GM18858 (cell line): ENCODE results near the gene SCTR.

Experiments
- ATAC-seq: cut with Tn5 transposase; IDR thresholded peaks from one replicate; pipeline ENCODE4 v1.9.1; 2021; ENCODE audit not compliant: unreplicated experiment

Gene SCTR

DNA sequence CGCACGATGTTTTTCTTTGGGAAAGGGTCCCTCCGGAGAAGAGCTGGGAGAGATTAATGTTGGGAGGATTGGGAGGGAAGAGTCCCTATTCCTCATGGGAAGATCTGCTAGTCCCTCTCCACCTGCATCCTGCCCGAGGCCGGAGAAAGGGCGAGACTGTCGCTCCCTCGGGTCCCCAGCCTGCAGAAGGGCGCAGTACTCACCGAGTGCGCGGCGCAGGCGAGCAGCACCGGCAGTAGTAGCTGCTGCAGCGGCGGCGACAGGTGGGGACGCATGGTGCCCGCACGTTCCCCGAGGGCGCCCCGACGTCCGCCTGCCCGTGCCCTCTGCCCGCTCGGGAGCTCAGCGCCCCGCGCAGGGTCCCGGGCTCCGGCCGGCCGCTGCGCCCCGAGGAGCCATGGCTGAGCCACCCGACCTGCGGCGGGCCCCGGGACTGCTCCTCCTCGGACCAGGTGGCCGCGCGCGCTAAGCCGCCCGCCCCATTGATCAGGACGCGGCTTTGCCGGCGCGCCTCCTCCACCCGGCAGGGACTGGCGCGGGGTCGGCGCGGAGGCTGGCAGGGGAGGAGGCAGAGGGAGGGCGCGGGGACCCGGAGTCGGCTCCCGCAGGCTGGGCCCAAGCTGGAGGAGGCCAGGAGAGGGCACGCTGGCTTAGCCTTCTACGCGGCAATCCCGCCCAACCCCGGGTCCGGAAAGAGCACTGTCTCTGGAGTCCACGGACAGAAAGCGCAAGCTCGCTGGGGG is at the start of gene SCTR:
Gene SCTR (minus strand): TSS at position 532 of the 743 bp plus-strand sequence. CDS start 257 bp downstream, at position 275.
- ATAC-seq, result no peak

DNA sequence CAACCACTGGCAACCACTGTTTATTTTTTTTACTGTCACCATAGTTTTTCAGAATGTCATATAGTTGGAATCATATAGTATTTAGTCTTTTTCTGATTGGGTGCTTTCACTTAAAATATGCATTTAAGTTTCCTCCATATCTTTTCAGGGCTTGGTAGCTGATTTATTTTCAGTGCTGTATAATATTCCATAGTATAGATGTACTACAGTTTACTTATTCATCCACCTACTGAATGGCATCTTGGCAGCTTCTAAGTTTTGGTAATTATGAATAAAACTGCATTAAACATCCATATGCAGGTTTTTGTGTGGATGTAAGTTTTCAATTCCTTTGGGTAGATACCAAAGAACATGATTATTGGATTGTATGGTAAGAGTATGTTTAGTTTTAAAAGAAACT is 43.0 kb upstream of the SCTR start:
- ATAC-seq, result no peak

DNA sequence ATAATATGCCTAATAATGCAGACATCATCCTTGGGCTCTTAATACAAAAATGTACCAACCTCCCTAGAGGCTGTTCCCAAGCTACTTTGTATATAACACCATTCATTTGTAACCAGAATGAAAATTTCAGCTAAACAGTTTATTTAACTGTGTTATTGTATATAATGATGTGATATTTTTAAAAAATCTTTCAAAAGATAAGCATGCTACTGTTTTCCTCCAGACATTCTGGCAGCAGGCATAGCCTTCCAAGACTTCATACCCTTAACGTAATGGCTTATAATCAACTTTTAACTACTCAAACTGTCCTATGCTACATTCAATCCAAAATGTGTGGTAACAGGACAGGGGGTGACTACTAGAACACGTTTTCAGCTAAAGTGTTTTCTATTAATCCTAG is 41.2 kb upstream of the SCTR start:
- no peak for ATAC-seq

DNA sequence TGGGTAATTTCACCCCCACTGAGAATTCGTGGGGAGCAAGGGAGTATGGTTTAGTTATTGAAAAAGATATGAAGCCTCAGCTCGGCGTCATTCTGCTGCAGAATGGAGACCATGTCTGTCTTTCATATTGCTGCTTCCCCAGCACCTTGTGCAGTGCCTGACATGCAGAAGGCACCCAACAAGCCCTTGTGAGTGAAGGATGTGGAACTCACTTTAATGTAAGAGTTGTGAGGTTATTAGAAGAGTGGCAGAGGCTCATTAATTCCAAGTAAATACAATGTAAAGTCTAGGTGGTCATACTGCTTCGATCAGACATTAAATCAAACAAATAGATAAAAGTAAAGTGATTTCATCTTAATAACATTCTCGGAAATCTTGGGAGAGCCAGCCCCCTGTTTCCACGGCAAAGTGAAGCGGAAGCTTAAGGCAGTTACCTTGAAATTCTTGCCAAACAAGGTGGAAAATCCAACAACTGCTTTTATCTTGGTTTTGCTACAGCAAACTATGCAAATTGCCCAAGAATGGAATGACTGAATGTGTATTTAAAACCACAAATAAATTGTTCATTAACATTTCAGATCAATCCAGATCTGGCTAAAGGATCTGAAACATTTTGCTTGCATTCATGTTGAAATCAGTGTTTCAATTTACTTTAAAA is 29.5 kb upstream of the SCTR start:
- ATAC-seq, result no peak

DNA sequence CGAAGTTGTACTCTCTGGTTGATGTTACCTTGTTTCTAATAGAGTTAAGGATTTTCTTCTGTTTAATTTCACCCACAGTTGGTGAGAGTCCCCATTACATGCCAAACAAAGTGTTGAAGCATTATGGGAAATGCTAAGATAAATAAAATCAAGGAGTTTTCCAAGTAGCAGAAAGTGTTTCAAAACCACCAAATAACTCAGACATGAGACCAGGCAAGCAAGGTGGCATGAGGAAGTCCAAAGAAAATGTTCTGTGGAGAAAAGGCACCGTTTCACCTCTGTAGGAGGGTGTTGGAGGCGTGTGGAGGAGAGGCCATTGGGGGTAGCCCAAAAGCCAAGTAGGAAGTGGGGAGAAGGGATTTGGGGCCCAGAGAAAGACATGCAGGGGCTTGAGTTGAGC is 28.6 kb upstream of the SCTR start:
- ATAC-seq, result no peak

DNA sequence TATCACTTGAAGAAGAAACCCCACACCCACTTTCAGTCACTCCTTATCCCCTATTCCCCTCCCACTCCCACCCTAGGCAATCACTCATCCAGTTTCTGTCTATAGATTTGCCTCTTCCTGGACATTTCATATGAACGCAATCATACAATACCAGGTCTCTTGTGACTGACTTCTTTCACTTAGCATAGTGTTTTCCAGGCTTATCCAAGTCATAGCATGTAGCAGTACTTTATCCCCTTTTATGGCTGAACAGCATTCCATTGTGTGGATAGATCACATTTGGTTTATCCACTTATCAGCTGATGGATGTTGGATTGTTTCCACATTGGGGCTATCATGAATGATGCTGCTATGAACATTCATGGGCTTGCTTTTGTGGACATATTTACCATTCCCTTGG is 26.6 kb upstream of the SCTR start:
- no peak for ATAC-seq

DNA sequence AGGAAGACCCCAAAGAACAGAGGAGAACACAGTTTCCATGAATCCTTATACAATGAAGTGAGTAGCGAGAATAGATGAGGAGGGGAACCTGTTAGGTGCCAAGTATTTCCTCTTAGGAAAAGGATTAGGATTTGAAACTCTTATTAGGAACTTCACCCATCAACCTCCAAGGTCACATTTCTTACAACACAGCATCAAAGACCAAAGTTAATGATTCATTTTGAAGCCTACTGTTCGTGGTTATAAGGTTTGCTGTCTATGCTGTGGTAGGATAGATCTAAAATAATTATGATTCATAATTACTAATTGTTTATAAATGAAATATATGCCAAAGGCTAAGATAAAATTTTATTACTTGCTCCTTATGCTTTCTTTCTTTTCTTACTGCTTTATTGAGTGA is 26.1 kb upstream of the SCTR start:
- ATAC-seq, result no peak

DNA sequence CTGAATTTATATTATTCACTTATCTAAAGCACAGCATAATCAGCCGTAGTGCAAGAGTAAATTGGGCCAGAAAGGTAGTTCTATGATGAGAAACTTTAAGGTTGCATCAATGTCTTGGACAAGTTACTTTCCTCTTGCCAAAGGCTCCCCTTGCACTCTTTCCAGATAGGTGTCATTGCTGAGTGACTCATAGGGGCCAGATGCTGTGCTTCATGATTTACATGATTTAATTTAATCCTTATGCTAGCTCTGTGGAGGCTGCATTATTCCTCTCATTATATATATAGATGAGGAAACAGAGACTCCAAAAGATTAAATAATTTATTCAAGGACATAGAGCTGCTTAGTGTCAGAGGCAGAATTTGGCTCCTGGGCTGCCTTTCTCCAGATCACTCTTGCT is 25.0 kb upstream of the SCTR start:
- no peak for ATAC-seq

DNA sequence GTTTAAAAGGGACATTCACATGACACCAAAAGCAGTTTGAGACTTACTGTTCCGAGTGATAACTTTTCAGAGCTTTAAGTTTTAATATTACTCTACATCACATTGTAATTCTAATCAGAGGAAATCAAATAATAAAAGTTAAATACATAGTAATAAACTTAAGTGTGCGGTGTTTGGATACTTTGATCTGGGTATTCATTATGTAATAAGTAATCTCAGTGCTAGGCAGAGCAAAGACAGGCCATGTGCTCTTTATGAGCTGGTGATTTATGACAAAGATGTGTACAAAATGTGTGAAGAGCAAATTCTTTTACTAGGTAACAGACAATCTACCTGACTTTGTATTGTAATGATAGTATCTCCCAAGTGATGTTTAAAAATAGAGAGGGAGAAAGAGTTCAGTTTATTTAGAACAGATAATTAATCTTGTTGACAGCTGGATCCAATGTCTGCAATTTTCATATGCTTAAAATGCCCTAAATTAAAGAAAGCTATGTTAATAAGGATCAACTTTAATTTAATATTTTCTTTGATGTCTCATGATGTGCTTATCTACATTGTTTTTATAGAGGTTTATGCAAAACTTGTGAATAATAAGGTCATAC is 24.3 kb upstream of the SCTR start:
- ATAC-seq, result no peak

DNA sequence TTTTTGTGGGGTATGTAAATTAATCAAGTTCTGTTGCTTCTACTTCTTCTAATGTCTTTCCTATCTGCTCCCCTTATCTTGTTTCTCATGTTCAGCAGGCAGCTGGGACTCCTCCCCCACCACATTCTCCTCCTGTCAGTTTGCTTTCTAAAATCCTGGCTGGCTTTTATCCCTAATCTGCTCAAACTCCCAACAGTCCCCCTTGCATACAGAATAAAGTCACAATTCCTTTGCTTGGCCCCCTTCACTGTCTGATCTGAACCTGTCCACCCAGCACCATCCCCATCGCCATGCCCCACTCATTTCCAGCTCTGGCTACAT is 22.1 kb upstream of the SCTR start:
- ATAC-seq, result no peak

DNA sequence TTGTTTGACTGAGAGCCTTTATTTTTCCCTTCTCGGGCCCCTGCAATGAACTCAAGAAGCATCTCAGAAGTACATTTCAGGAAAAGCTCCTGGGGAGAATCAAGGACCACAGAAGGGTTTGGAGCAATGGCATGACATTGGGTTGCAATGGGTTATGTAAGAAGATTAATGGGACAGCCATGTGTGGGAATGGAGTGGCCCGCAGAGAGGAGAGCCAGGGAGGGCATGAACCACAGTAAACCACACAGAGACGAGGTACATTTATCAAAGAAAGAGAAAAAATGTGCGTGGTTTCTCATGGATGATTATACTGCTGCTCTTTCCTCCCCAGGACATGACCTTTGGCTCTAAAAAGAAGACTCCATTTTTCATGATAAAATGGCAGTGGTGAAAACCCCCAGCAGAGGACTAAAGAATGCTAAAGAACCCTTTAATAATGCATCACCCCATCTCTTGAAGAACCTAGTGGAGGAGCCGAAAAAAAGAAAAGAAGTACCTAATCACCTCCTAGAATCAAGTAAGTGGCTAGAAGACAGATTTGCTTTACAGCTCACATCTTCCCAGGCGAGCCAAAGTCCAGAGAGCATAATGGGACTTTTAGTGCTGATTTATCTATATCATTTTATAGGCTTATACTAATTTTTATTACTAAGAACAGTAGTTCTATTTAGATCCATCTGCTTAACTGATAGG is 21.6 kb upstream of the SCTR start:
- ATAC-seq, result no peak

DNA sequence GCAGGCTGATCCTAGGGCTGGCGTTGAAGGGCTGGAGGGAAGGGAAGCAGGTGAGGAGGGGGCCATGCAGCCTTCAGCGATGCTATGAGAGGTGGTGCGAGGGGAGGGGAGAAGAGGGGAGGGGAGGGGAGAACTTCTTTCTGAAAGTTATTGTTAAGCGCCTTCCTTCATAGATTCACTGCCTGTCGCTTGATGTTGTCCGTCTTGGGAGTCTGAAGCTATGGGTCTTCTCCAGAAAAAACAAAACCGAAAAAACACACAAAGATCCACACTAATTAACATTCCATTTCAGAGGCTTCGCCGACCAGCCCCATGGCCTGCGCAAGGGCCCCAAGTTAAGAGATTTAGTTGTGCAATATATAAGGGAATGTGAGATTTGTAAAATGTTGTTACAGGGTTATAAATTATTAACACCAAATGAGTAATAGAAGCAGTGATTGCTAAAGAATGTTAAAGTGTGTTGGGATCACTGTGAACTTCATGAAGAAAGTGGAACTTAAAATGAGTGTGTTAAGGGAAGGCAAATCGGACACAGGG is 20.7 kb upstream of the SCTR start:
- ATAC-seq, result no peak

DNA sequence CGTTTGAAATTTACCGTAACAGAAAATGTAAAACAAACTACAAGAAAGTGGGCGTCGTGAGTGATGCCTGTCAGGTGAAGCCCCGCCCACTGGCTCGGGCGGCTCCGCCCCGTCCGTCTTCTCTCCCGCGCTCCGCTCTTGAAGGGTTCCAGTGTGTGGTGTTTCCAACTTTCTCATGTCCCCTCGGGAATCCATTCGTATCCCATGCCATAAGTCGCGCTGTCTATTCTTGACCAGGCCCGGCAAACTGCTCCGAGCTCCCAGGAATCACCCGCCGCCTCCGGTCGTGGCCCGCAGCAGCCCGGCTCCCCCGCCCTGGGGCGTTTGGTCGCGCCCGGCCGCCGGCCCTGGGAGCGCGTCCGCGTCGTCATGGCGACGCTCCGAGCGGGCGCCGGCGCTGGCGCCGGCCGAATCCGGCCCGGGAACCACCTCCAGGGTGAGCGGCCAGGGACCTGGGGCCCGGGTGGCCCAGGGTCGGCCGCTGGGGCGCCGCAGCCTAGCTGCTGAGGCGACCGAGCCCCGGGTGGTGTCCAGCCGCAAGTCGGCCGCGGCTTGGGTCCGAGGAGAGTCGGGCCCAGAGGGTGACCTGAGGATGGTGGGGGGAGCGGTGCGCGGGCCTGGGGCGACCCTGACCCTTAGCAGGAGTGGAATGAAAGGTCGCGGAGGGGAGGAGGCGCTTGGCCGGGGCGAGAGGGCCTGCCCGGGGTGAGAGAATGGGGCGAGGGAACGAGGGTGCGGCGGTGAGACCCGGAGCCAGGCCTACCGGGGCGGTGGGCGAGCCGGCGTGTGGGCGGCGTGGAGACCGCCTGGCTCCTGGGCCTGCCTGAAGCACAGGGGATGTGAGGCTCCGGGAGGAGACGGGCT is 20.0 kb upstream of the SCTR start, which contains the start of gene CFAP221:
Gene CFAP221 (plus strand): TSS at position 375 of the 864 bp plus-strand sequence. CDS start 1,683 bp downstream, outside the sequence.
- peak; percentile 49 for ATAC-seq

DNA sequence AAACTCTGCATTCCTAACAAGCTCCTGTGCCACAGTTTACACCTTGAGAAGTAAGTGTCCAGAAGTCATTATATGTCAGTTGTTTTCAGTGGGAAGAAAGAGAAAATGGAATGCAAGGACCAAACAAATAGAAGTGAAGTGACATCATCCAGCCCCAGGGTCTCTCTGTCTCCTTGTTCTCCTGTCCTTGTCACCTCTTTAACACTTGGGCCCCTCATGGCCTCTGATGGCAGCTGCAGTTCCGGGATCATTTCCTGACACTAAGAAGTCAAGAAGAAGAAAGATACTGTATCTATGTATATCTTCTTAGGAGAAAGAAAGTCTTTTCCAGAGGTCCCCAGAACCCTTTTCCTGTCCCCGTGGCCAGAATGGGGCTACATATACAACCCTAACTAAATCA is 17.2 kb upstream of the SCTR start:
- no peak for ATAC-seq

DNA sequence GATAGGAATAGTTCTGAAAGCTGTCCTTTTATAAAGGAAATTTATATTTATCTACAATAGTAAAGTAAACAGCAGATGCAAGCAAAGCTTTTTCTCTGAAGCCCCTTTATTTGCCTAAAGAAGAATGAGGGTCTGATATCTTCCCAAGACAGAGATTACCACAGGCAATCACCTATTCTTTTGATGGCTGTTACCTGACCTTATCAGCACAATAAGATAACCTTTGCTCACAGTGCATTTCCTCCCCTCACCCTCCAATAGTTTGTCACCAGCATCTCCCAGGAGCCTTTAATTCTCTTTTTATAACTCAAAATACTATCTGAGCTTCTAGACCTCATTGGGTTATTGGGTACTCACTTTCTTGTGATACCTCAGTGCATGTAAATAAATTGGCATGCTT is 13.5 kb upstream of the SCTR start:
- ATAC-seq, result no peak

DNA sequence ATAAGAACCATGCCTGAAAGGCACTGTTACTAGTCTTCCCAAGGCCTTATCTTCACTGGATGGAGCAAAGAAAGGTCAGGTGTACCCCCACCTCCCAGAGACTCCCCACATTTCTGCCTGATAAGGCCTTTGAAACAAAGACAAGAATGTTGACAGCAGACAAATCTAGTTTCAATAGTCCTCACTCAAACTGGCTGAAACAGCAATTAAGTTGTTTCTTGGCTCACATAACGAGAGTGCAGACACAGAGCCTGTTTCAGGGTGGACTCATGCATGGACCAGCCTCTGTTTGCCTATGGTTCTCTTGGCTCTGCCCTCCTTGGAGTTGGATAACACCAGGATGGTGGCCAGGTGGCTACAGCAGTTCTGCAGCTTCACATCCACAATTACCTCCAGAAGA is 12.4 kb upstream of the SCTR start:
- no peak for ATAC-seq

DNA sequence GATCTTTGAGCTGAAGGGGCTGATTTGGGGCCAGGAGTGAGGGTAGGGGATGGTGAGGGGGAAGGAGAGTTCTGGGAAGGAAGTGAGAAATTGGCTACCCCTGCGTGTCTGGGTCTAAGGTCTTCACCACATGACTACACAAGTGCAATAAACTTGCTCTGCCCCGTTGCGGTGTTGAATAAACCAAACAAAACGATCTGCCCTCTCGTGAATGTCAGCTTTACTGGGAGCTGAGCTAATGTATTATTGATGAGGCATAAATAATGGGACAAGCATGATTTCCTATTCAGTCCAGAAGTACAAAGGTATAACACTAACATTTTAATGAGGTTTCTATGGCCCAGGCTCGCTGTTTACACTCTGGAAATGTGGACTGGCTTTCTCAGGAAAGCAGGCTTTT is 11.9 kb upstream of the SCTR start:
- no peak for ATAC-seq

DNA sequence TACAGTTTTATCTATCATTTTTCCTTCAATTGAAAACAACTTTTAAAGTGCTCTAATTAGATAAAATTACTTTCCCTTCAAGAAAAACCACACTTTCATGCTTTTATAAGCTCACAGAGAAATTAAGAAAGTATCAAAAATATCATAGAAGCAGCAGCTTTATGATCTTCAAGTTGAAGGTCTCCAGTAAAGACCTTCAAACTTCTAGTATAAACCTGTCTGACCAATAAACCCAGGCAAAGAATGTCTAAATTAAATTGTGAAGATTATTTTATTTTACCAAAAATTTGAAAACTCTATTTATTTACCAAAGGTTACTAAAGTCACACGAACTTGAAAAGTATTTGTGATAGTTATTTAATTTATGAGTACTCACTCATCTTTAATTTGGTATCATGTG is 9.3 kb upstream of the SCTR start:
- no peak for ATAC-seq

DNA sequence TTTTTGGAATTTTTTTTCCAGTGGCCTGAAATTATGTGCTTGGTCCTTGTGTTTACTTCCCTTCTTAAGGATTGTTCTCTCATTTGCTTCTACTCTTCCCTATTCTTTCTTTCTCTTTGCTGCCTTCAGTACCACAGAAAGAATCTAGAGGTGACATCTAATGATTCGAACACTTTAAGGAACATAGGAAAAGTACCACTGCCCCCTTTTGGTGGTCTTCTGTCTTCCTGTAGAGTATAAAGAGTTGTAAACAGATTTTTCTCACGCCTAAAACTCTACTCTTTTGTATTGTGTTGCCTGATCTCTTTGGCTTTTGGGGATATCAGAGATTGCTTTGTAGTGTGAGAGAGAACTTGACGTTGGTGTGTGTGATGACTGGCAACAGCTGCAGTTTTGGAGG is 7.0 kb upstream of the SCTR start:
- no peak for ATAC-seq

DNA sequence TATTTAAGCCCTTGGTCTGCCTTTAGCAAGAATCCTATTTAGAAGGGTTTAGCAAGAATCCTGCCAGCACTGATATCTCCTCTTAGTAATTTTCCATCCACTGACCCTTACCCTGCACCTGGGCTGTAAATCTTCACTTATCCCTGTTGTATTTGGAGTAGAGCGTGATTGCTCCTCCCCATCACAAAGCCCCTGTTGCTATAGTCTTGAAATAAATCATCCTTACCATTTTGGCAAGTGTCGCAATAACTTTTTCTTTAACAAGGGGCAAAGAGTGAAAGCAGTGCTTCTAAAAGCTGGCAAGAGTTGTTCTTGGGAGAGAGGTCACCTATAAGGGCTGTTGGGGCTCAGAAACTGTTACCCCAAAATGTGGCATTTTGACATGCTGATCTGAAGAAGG is 3.7 kb upstream of the SCTR start:
- ATAC-seq, result no peak

DNA sequence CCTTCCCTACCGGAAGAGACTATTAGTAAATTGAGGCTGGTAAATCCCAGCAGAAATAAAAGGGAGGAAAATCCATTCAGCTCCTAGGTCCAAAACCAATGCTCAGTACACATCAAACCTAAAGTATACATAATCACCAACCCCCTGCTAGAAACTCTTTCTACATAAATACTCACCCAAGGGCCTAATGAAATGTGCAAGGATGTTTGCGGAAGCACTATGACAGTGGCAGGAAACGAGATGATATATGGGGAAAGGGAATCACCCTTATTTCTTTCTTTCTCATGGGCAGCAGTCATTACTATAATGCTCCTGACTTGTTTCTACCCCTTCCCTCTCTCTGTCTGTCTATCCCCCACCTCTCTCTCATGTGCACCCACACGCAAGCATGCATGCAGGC is 1.3 kb upstream of the SCTR start:
- ATAC-seq, result no peak
